ENCODE data around the gene HSPG2.
"Not testable (repeated sequence)": the region's sequence is repeated elsewhere in the genome, so short reads cannot be mapped to it uniquely, and the experiment has no call there.

HSPG2 gene

DNA sequence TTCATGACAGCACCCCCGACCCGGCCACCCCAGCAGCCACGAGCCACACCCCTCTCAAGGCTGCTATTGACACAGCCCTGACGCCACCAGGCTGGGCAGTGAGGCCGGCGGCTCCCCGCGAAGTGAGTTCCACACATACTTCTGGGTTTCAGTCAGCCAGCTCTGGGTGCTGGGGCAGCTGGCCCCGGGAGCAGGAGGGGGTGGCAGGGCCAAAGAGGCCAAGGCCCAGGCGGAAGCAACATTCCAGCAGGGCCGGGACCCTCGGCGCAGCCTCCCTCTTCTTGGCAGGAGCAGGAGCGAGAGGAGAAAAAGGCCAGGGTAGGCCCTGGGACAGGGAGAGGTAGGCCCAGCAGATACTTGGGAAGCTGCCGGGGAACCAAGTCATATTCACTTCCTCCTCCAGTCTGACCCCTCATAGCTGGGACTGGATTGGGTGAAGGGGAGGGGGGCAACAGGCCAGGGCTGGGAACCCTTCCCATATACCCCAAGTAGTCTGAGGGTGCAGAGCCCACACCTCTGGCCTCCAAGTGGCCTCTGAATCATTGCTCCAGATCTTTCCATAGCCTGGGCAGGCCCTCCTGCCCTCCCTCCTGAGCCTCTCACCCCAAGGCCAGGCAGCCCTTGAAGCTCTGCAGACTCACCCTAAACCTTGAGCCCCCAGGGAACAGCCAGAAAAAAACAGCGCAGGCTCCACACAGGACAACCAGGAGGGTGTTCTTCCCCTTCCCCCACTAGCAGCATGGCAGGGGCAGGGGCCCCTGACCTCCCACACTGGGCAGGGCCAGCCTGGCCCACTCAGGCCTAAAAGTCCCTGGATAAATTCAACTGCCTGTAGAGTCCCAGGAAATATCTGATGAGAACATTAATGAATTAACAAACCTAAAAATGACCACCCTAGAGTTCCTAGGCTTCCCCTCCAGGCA is 5.7 kb downstream of the HSPG2 start:
- no peak for DNase-seq

DNA sequence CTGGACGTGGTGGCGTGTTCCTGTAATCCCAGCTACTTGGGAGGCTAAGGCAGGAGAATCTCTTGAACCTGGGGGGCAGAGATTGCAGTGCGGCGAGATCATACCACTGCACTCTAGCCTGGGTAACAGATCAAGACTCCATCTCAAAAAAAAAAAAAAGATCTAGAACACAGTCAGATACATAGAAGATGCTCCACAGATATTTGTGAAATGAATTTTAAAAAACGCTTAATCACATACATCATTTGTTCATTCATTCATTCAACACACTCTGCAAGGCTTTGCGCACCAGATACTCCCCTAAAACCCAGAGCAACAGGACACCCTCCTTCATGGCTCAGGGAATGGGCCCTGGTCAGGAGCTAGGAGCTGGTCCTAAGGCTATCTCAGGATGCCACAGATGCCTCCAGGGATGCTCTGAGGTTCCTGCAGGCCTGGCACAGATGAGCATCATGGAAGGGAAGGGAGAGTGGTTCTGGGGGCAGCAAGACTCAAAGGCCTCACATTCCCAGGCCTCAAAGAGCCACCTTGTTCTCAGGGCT is 6.4 kb downstream of the HSPG2 start:
- no peak for DNase-seq

DNA sequence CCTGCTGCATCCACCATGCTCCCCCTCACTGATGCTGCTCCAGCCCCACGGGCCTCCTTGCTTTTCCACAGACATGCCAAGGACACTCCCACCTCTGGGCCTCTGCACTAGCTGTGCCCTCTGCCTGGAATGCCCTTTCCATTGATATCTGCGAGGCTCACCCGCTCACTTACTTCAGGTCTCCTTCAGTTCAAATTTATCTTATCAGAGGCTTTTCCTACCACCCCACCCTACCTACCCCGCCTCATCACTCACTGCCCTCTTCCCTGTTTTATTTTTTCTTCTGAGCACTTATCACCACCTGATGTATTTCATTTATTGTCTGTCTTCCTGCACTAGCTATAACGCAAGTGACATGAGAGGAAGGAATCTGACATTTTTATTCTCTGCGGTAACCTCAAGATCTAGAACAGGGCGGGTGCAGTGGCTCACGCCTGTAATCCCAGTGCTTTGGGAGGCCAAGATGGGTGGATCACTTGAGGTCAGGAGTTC is 7.0 kb downstream of the HSPG2 start:
- DNase-seq: no peak

DNA sequence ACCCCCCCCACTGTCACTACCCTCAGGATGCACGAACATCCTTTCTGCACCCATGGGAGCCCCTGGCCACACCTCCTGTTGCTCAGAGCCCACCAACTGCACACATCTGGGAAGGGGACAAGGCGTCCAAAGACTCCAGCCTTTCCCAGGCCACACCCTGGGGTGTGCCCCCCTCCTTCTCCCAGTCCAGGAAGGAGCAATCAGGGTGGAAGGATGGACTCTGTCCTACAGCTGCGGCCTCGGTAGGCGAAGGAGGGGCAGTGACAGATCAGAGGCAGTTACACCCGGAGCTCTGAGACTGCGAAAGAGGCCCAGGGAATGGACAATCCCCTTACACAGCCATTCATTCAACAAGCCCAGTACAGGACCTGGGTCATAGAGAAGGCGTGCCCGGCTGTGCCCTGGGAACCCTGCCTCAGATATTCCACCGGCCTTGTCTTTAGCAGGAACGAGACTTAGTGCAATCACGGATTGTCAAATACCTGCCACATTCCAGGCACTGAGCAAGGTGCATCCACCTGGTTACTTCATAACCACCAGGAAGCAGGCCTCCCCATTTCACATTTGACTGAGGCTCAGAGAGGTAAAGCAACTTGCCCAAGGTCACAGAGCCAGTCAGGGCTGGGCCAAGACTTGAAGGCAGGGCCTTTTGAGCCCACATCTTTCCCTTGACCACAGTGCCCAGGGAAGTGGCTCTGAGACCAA is 9.4 kb downstream of the HSPG2 start:
- no peak for DNase-seq

DNA sequence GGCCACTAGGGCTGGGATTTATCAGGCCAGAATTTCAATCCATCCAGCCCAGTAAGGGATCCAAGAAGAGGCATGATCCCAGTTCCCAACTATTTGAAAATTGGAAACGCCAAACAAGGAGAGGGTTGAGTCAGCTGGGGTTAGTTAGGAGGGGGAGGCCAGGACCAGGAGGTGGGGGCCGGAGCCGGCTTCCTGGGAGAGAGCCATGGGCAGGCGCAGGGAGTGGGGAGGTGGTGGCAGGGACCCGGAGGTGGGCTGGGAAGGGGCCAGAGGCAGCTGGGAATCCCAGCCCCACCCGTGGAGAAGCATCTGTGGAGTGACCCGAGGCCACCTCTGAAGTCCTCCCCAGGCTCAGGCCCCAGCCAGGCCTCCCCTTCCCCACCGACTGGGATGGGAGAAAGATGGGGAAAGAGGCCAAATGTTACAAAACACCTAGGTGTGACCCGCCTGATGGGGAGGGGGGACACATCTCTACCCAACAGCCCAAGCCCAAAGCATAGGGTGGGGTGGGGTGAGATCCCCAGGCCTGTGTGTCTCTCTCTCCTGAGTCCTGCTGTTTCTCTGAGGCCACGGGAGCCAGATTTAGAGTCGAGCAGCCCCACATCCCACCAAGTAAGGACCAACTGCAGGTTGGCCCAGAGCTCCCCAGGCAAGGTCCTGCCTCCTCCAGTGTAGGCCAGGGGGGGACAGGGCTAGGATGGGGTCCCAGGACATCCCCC is 10.1 kb downstream of the HSPG2 start:
- no peak for DNase-seq

DNA sequence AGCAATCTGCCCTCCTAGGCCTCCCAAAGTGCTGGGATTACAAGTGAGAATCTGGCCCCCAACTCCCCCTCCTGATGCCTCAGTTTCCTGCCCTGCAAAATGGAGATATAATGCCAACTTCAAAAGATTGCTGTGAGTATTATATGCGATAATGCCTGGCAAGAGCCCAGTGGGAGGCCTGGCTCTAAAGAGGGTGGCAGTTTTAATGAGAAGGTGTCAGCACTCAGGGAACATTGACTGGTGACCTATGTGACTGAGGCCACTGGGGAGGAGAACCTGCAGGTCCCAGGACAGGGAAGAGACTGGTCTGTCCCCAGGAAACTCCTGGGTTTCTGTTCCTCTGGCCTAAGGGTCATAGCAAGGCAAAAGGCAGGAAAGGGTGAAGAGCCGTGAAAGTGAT is 11.0 kb downstream of the HSPG2 start:
- no peak for DNase-seq

DNA sequence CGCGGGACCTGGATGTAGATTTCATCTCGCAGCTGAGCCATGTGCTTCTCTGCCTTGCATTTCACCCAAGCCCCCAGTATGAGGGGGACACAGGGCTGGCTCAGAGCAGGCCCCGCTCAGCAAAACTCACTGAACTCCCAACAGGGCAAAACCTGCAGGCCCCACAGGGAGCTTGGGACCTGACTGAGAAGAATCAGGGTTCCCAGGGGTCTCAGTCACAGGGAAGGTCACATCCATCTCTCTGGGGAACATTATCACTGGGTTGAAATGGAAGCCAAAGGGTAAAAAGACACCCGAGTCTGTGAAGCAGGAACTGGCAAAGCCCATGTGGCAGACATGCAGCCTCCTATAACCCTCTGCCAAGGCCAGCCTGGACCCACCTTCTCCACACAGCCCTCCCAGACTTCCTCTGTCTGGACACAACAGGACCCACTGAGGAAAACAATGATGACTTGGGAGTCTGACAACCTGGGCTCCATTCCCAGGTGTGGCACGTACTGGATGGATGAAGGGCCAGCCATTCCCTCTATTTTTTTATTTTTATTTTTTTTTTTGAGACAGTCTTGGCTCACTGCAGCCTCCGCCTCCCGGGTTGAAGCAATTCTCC is 11.7 kb downstream of the HSPG2 start:
- no peak for DNase-seq

DNA sequence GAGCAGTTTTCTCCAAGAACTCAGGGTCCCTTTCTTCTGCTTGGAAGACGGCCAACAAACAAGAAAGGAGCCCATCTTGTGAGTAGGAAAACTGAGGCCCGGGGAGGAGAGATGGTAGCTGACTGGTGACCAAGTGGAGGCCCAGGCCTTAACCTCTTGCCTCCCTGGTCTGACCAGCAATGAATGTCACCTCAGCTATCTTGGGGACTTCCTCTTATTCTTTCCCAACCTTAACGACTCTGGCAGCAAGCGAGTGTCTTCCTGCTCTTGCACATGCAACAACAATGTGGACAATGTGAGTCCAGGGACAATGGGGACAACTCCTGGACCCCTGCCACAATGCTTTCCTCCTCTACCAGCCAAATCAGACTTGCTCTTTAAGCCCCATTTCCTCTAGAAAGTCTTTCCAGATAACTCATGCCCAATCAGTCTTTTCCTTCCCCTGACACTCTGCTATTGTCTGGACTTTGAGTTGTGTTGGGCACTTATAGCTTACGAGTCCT is 12.6 kb downstream of the HSPG2 start:
- no peak for DNase-seq

DNA sequence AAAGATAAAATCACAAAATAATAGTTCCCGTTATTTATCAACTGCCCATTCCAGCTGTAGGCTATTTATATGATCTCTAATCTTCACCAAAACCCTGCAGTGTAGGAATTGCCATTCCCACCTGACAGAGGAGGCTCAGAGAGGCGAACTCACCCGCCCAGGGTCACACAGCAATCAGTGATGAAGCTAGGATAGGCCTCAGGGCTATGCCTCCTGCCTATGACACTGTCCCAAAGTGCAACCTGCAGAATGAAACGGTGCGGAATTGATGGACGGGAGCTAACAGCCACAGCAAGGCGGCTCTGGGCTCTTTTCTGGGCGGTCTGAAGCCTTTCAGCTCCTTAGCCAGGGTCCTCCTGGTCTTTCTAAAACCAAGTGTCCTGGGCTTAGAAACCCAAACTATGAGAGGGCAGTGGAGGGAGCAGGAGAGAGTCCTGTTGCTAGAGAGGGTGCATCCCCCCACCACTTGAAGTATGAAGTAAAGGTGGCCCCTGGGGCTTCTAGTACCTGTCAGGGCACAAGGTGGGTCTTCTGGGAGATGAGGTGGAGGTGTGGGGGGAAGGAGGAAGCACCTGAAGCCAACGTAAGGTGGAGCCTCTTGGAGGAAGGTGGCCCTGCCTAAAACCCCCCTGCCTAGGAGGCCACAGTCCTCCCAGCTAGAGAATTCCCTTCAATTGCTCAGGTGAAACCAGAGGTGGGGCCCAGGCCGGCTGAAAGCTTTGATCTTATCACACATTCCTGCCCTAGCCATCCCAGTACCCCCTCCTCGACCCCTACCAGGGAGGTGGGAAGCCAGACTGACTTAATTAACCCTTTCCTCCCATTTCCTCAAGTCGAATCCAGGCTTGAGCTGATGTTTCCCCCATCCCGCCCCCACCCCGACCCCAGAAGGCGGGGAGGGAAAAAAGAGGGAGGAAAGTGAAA is 14.8 kb downstream of the HSPG2 start:
- no peak for DNase-seq

DNA sequence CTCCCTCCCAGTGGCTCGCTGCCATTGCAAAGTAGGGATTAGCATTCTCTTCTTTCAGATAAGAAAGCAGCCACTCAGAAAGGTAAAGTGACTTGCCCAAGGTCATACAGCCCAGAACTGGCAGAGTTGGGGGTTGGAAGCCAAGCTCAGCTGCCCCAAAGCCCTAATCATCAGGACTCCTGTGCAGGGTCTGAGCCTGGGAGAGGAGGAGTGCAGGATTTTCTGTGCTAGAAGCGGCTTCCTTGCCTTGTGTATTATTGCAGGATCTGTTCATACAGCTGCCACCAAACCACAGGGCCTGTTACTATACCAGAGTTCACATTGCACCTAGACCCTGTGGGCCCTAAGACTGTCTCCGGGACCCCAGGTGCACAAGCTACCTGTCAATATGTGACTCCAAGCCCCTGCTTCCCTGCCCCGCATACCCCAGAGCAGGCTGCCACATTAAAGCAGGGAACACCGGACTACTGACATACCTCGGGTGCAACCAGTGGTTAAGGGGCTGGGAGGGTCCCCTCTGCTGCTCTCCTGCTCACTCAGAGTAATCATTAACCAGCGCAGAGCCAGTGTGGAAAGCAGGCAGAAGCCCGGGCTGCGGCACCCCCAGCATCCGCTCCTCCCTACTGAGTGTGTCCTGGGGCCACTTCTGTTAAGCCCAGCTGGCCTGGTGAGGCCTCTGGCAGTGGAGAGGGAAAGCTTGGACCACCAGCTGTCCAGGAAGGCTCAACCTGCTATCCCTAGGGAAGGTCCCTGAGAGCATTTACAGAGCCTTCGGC is 15.8 kb downstream of the HSPG2 start:
- DNase-seq: no peak

DNA sequence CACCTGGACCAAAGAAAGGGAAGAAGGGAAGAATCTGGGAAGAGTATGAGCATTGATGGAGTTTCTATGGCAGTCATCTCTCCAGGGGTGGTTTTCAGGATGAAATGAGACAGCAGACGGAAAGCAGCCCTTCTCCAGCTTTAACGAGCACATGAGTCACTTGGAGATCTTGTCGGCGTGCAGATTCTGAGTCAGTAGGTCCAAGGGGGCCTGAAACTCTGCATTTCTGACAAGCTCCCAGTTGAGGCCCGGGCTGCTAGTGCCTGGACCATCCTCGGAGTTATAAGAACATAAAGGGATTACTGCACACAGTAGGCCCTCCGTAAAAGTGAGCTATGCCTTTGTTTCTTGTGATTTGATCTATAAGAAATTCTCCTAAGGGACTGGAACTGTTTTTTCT is 17.6 kb downstream of the HSPG2 start:
- DNase-seq: no peak

DNA sequence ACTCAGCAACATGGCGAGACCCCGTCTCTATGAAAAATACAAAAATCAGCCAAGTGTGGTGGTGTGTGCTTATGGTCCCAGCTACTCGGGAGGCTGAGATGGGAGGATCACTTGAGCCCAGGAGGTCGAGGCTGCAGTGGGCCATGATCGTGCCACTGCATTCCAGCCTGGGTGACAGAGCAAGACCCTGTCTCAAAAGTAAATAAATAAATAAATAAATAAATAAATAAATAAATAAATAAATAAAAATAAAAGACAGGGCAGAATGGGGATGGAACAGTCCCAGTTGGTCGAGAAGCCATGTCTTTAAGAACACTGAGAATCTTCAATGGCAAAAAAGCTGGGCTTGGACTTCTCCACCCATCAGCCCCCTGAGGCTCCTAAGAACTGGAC is 19.9 kb downstream of the HSPG2 start:
- DNase-seq: not testable (repeated sequence)

DNA sequence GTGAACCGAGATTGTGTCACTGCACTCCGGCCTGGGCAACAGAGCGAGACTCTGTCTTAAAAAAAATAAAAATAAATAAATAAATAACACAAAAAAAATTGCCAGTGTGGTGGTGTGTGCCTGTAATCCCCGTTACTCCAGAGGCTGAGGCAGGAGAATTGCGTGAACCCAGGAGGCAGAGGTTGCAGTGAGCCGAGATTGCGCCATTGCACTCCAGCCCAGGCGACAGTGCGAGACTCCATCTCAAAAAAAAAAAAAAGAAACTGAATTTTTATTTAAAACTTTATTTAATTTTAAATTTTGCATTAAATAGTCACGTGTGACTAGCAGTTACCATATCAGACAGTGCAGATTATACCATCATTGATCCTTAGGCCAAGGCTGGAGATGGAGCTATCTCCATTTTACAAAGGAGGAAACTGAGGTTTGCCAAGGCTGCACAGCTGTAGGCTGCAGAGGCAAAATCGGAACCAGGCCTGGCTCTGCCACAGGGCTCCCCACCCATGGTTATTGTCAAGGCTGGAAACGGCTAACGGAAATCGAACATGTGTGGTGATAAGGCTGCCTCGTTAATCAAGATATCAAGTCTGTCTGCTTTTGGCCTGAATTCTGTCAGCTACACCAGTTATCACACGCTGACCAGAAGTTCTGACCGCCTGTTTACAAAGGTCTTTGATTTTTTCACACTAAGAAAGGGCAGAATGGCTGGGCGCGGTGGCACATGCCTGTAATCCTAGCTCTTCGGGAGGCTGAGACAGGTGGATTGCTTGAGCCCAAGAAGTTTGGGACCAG is 20.5 kb downstream of the HSPG2 start:
- DNase-seq: no peak

DNA sequence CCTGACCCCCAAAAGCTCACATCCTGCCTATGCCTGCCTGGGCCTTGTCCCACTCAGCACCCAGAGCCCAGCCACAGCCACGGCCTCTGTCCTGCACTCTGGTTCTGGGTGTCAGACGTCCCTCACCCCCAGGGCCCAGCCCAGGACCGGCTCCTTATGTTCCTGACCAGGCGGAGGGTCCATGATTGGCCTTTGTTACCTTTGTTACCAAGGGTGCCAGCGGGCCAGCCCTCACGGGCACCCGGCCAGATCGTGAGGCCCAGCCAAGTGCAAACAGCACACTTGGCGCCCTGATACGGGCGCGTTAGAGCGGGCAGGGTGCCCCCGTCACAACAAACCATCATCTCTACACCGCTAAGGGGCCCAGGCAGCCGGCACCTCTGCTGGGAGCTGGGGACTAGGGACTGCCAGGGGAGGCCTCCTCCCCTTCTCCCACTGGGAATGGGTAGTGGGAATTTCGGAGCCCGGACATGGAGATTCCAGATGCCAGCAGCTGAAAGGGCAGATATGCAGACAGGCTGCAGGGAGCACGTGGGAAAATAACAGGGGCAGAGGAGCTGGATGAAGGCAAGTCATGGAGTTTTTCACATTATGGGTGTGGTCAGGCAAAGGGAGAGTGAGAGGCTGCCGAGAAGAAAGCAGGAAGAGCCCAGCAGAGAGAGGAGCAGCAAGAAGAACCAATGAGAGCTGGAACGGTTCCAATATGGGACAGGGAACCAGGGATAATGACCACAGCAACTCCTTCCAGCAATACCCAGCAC is 22.1 kb downstream of the HSPG2 start:
- peak; percentile 85 for DNase-seq

DNA sequence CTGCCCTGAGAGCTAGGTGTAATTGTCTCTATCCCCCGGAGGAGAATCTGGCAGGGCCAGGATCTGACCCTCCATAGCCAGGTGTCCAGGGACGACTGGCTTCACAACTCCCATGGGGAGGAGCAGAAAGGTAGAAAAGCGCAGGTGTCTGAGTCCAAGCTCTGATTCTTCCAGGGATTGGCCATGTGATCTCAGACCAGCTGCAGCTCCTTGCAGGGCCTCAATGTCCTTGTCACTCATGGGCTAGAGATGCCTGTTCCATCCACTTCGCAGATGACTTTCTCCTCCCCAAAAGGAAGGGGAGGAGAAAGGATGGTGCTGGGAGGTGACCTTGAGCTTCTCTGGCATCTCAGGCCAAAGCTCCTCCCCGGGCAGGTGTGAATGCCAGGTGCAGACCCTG is 22.7 kb downstream of the HSPG2 start:
- DNase-seq: peak; percentile 53

DNA sequence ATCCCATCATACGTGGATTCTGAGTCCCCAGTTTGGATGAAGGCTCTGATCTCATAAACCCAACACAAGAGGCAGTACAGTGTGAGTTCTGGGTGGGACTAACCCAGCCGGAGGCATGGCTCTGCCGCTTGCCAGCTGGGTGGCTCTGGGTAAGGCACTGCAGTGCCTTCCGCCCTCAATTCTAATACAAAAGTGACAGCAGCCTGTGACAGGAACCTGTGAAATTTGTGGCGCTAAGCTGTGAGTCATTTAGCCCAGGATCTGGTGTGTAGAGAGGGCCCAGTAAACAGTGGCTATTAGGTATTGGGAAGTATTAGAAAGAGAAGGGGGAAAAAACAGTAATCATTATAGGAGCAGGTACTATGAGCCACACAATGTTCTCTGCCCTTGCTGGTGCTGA is 23.3 kb downstream of the HSPG2 start:
- no peak for DNase-seq

DNA sequence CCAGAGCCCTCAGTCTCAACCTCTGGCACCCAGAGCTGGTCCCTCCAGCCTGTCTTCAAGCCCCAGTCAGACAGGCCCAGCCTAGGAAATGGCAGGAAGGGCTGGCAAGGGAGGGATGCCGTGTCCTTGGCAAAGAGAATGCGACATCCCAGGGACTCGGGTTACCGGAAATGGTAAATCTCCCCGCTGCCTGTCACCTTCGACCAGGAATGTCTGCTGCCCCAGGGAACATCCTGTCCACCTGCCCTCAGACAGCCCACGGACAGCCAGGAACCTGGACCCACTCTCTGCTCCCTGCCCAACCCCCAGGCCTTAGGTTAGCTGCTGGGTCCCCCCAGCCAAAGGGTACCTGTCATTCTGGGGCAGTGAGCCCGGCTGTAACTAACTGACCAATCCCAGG is 23.9 kb downstream of the HSPG2 start:
- DNase-seq: no peak

DNA sequence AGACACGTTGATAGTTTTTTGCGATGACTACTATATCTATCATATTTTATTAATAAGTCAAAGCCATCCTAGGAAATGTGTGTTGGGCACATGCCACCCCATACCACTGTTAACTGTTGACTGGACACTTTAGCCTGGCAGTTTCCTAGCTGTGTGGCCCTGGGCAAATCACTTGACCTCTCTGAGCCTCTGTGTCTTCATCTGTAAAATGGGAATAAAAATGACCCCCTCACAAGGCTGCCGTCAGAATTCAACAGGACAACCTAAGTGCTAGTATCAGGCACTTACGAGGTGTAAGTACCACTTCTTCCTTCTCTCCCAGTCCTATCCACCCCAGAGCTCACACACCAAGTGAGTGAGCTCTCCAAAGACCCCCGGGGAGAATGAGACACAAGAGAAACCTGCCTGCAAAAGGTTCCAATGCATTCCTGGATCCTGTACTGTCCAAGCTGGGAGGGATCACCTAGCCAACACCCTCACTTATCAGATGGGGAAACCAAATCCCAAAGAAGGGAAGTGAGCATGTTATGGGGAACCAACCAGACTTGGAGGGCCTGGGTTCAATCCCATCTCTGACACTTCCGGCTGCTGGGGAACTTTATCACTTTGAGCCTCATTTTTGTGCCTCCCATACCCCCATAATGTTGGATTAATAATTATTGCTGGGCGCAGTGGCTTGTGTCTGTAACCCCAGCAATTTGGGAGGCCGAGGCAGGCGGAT is 24.9 kb downstream of the HSPG2 start:
- no peak for DNase-seq

Measured in NCI-H1092 treated with DMSO at 0.1 percent for 48 hours (cell line).